GM12878 (cell line): Measurements from ENCODE around the gene RPUSD1. TPM values are rescaled to one million over a fixed set of nuclear protein-coding genes. Genes with fewer than 3 reads are reported as not detected.
A peak's percentile ranks its signal among the peaks of the same experiment; 100 is the strongest.

Experiments used
- BHLHE40 ChIP-seq, 2 experiments: fragments of 450-650 bp in 1 of 2; IDR thresholded peaks; 2 replicates each; pipeline ENCODE4 v1.6.1; 2011 to 2017; ENCODE audit warnings: low read depth in 2 of 2, borderline replicate concordance in 1 of 2, improper control_type of control experiment in 1 of 2, low read length in 1 of 2, mild to moderate bottlenecking in 1 of 2
- CREB1 ChIP-seq: IDR thresholded peaks from 2 replicates; pipeline ENCODE4 v1.6.1; 2012; ENCODE audit warnings: low read depth, mild to moderate bottlenecking, inconsistent platforms
- DPF2 ChIP-seq: fragments of 450-650 bp; IDR thresholded peaks from 2 replicates; pipeline ENCODE4 v1.6.1; 2017; ENCODE audit warnings: mild to moderate bottlenecking
- EED ChIP-seq: sonication (generic); IDR thresholded peaks from 2 replicates; pipeline ENCODE4 v1.6.1; 2016; ENCODE audit warnings: antibody characterized with exemption, low read depth
- FOS ChIP-seq: IDR thresholded peaks from 3 replicates; pipeline ENCODE4 v1.6.1; 2011; ENCODE audit warnings: borderline replicate concordance; ENCODE audit not compliant: insufficient read length; ENCODE audit errors: extremely low read depth
- IKZF1 ChIP-seq: fragments of 450-650 bp; conservative IDR thresholded peaks from 2 replicates; pipeline ENCODE4 v1.6.1; 2017; ENCODE audit warnings: antibody characterized with exemption, mild to moderate bottlenecking
- IRF4 ChIP-seq: IDR thresholded peaks from 2 replicates; pipeline ENCODE4 v1.6.1; 2011; ENCODE audit warnings: low read depth, low read length
- MXI1 ChIP-seq: fragments of 150-350 bp; IDR thresholded peaks from 2 replicates; pipeline ENCODE4 v1.6.1; 2011; ENCODE audit warnings: low read depth, mild to moderate bottlenecking, inconsistent platforms, low read length, improper control_type of control experiment
- SMARCA5 ChIP-seq: fragments of 450-650 bp; IDR thresholded peaks from 2 replicates; pipeline ENCODE4 v1.6.1; 2017; ENCODE audit warnings: mild to moderate bottlenecking
- SP1 ChIP-seq: IDR thresholded peaks from one replicate; pipeline ENCODE4 v1.6.1; 2011; ENCODE audit warnings: low read depth, low read length
- polyA plus RNA-seq, 11 experiments: library from polyadenylated mRNA; depleted of rRNA in 4 of 11; unstranded in 6 of 11; stranded (reverse) in 5 of 11; fragments of >200 nt; fragmentation: Nextera tagmentation in 4 of 11; fragmentation: Illumina TruSeq in 1 of 11; extraction: Ambion mirVana in 4 of 11; extraction: Trizol in 1 of 11; gene quantifications; 1 replicate in 1 of 11; 2 replicates in 10 of 11; pipeline versions ENCODE4 v1.2.1 to v1.2.3, GENCODE V29; 2011 to 2016; ENCODE audit warnings: inconsistent platforms in 2 of 11, missing spikeins in 2 of 11, low read depth in 1 of 11
- total RNA-seq, 4 experiments: library from RNA; depleted of rRNA in 3 of 4; stranded (reverse); fragments of >200 nt in 3 of 4; fragmentation: Illumina TruSeq in 1 of 4; extraction: Trizol in 1 of 4; gene quantifications; 2 replicates each; pipeline versions ENCODE4 v1.2.1 to v1.2.3, GENCODE V29; 2013 to 2021
- TF ChIP-seq, protein P1 (sequence below): IDR thresholded peaks from 2 replicates; pipeline ENCODE4 v1.6.1; 2011; ENCODE audit warnings: borderline replicate concordance, low read depth, mild to moderate bottlenecking, moderate library complexity, low read length; ENCODE audit not compliant: insufficient read depth, poor library complexity, severe bottlenecking
- TF ChIP-seq, protein P2 (sequence below): fragments of 450-650 bp; IDR thresholded peaks from 2 replicates; pipeline ENCODE4 v1.6.1; 2017; ENCODE audit warnings: borderline replicate concordance
- TF ChIP-seq, protein P3 (sequence below): fragments of 450-650 bp; IDR thresholded peaks from 2 replicates; pipeline ENCODE4 v1.6.1; 2017; ENCODE audit warnings: antibody characterized with exemption, mild to moderate bottlenecking, moderate library complexity
- TF ChIP-seq, protein P4 (sequence below): IDR thresholded peaks from 2 replicates; pipeline ENCODE4 v1.6.1; 2012; ENCODE audit warnings: low read depth, low read length, improper control_type of control experiment

RPUSD1 gene
- total and polyA plus RNA-seq, 10 of the 15 experiments (the other 5 are each of a cell fraction or from before 2014, with no cell fraction given), result 0.55 to 49.9 (median 21.1) TPM

DNA sequence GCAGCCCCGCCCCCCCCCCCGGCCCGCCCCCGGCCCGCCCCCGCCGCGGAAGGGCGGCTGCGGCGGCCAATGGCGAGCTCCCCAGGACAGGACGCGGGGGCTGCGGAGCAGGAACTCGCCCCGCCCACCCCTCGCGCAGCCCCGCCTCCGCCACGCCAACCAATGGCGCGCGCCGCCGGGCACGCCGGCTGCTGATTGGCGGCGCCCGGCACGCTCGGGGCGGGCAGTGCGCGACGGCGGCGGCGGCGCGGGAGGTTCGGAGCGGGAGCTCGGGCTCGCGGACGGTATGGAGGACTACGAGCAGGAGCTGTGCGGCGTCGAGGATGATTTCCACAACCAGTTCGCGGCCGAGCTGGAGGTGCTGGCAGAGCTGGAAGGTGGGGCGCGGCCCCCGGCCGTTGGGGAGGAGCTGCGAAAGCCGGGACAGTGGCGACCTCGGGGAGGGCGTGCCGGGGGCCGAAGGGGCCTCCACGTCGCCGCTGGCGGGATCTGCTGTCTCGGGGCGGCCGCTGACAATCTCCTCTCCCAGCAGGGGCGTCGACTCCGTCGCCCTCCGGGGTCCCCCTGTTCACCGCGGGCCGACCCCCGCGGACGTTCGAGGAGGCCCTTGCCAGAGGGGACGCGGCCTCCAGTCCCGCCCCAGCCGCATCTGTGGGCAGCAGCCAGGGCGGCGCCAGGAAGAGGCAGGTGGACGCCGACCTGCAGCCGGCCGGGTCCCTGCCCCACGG lies 382 bp upstream of the RPUSD1 start, which contains the start of gene CHTF18 (continued):
- TF ChIP-seq, protein P1, sequence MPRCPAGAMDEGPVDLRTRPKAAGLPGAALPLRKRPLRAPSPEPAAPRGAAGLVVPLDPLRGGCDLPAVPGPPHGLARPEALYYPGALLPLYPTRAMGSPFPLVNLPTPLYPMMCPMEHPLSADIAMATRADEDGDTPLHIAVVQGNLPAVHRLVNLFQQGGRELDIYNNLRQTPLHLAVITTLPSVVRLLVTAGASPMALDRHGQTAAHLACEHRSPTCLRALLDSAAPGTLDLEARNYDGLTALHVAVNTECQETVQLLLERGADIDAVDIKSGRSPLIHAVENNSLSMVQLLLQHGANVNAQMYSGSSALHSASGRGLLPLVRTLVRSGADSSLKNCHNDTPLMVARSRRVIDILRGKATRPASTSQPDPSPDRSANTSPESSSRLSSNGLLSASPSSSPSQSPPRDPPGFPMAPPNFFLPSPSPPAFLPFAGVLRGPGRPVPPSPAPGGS, result no peak
- TF ChIP-seq DPF2, result 0 out of 2 replicates have a peak, but pooled peaks have one; percentile 11
- peak; percentile 36 for TF ChIP-seq FOS
- TF ChIP-seq SP1, result peak; percentile 86
- TF ChIP-seq IKZF1, result peak; percentile 66
- TF ChIP-seq EED, result no peak
- TF ChIP-seq, protein P2, sequence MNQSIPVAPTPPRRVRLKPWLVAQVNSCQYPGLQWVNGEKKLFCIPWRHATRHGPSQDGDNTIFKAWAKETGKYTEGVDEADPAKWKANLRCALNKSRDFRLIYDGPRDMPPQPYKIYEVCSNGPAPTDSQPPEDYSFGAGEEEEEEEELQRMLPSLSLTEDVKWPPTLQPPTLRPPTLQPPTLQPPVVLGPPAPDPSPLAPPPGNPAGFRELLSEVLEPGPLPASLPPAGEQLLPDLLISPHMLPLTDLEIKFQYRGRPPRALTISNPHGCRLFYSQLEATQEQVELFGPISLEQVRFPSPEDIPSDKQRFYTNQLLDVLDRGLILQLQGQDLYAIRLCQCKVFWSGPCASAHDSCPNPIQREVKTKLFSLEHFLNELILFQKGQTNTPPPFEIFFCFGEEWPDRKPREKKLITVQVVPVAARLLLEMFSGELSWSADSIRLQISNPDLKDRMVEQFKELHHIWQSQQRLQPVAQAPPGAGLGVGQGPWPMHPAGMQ, result no peak
- TF ChIP-seq, protein P3, sequence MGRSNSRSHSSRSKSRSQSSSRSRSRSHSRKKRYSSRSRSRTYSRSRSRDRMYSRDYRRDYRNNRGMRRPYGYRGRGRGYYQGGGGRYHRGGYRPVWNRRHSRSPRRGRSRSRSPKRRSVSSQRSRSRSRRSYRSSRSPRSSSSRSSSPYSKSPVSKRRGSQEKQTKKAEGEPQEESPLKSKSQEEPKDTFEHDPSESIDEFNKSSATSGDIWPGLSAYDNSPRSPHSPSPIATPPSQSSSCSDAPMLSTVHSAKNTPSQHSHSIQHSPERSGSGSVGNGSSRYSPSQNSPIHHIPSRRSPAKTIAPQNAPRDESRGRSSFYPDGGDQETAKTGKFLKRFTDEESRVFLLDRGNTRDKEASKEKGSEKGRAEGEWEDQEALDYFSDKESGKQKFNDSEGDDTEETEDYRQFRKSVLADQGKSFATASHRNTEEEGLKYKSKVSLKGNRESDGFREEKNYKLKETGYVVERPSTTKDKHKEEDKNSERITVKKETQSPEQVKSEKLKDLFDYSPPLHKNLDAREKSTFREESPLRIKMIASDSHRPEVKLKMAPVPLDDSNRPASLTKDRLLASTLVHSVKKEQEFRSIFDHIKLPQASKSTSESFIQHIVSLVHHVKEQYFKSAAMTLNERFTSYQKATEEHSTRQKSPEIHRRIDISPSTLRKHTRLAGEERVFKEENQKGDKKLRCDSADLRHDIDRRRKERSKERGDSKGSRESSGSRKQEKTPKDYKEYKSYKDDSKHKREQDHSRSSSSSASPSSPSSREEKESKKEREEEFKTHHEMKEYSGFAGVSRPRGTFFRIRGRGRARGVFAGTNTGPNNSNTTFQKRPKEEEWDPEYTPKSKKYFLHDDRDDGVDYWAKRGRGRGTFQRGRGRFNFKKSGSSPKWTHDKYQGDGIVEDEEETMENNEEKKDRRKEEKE, result no peak
- TF ChIP-seq CREB1, result peak; percentile 60
- TF ChIP-seq MXI1, result peak; percentile 90
- TF ChIP-seq SMARCA5, result no peak
- TF ChIP-seq, protein P4, sequence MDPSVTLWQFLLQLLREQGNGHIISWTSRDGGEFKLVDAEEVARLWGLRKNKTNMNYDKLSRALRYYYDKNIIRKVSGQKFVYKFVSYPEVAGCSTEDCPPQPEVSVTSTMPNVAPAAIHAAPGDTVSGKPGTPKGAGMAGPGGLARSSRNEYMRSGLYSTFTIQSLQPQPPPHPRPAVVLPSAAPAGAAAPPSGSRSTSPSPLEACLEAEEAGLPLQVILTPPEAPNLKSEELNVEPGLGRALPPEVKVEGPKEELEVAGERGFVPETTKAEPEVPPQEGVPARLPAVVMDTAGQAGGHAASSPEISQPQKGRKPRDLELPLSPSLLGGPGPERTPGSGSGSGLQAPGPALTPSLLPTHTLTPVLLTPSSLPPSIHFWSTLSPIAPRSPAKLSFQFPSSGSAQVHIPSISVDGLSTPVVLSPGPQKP, result no peak
- TF ChIP-seq BHLHE40 (IDR thresholded peaks at IDR 0.05; ENCODE audit: borderline replicate concordance in 1 of 2, low read depth in 2 of 2, low read length in 1 of 2), result peak; percentile 62 to 90; a peak in 3 of 4 replicates
- no peak for TF ChIP-seq IRF4
